Neural crest cell (in vitro differentiated cells): ENCODE data around the gene DHFR2. TPM values are rescaled to one million over a fixed set of nuclear protein-coding genes. Genes with fewer than 3 reads are reported as not detected.
"Not testable (repeated sequence)": the region's sequence is repeated elsewhere in the genome, so short reads cannot be mapped to it uniquely, and the experiment has no call there.

Experiments
- DNase-seq: peaks from one replicate; pipeline ENCODE4 v3.0.0; 2021; ENCODE audit warnings: low read depth, mixed read lengths, low spot score
- H3K27ac Mint-ChIP-seq: one replicate; pipeline ENCODE4 v1.8.0; 2021; ENCODE audit warnings: mild to moderate bottlenecking, mixed read lengths; ENCODE audit not compliant: unreplicated experiment
- H3K27me3 Mint-ChIP-seq: 2 replicates; pipeline ENCODE4 v1.8.0; 2021; ENCODE audit warnings: low read depth, mild to moderate bottlenecking, mixed read lengths
- H3K36me3 Mint-ChIP-seq: 2 replicates; pipeline ENCODE4 v1.8.0; 2021; ENCODE audit warnings: low read depth, mild to moderate bottlenecking, mixed read lengths
- H3K4me1 Mint-ChIP-seq: 2 replicates; pipeline ENCODE4 v1.8.0; 2021; ENCODE audit warnings: mixed read lengths
- H3K4me3 Mint-ChIP-seq: one replicate; pipeline ENCODE4 v1.8.0; 2021; ENCODE audit warnings: mild to moderate bottlenecking, mixed read lengths
- H3K9me3 Mint-ChIP-seq: 2 replicates; pipeline ENCODE4 v1.8.0; 2021; ENCODE audit warnings: mixed read lengths
- CTCF ChIP-seq: fragments of 200-600 bp; sonication (generic); conservative IDR thresholded peaks from 2 replicates; pipeline ENCODE4 v1.5.0; 2021; ENCODE audit warnings: antibody characterized with exemption, mild to moderate bottlenecking
- total RNA-seq: library from RNA; stranded (reverse); gene quantifications from 2 replicates; pipeline ENCODE4 v1.2.1, GENCODE V29; 2021

Gene DHFR2
- total RNA-seq, 1 donor from 2014 or later, result 5.2 TPM

- DNase-seq, result no peak
- peaks cover 20% of the 10 kb centered on the region for H3K36me3 Mint-ChIP-seq
- no peak overlapping the region for H3K4me3 Mint-ChIP-seq
- no peak for TF ChIP-seq CTCF
- no peaks in the 10 kb centered on the region for H3K27me3 Mint-ChIP-seq
- no peak overlapping the region for H3K27ac Mint-ChIP-seq
- H3K4me1 Mint-ChIP-seq, result peaks cover 6% of the 10 kb centered on the region
- H3K9me3 Mint-ChIP-seq, result no peaks in the 10 kb centered on the region
Measured at GRCh38 chr3:94082391-94082937, 19.7 kb upstream of the DHFR2 start.

GRCh38 chr3:94081884-94082283 lies 19.2 kb upstream of the DHFR2 start:
- no peak overlapping the region for H3K4me3 Mint-ChIP-seq
- H3K27me3 Mint-ChIP-seq, result no peaks in the 10 kb centered on the region
- peaks cover 22% of the 10 kb centered on the region for H3K36me3 Mint-ChIP-seq
- no peaks in the 10 kb centered on the region for H3K9me3 Mint-ChIP-seq
- H3K27ac Mint-ChIP-seq, result no peak overlapping the region
- TF ChIP-seq CTCF, result no peak
- H3K4me1 Mint-ChIP-seq, result peaks cover 6% of the 10 kb centered on the region
- no peak for DNase-seq

GRCh38 chr3:94080552-94080951 lies 17.8 kb upstream of the DHFR2 start:
- peaks cover 24% of the 10 kb centered on the region for H3K36me3 Mint-ChIP-seq
- not testable (repeated sequence) for H3K4me3 Mint-ChIP-seq, H3K27ac Mint-ChIP-seq, H3K27me3 Mint-ChIP-seq, H3K4me1 Mint-ChIP-seq, DNase-seq, H3K9me3 Mint-ChIP-seq

GRCh38 chr3:94076055-94076454 lies 13.3 kb upstream of the DHFR2 start:
- DNase-seq, result no peak
- Mint-ChIP-seq H3K4me1 (peaks cover 12% of the 10 kb centered on the region), H3K9me3 (no peaks in the 10 kb centered on the region), H3K36me3 (peaks cover 41% of the 10 kb centered on the region), H3K27me3 (no peaks in the 10 kb centered on the region), H3K4me3 (no peak overlapping the region), H3K27ac (no peak overlapping the region)
- TF ChIP-seq CTCF, result no peak

GRCh38 chr3:94071713-94072284 lies 9.1 kb upstream of the DHFR2 start:
- Mint-ChIP-seq H3K27me3 (no peaks in the 10 kb centered on the region), H3K4me1 (peaks cover 6% of the 10 kb centered on the region), H3K9me3 (no peaks in the 10 kb centered on the region), H3K27ac (no peak overlapping the region), H3K4me3 (no peak overlapping the region), H3K36me3 (peaks cover 40% of the 10 kb centered on the region)
- no peak for TF ChIP-seq CTCF
- DNase-seq, result no peak

- Mint-ChIP-seq H3K27ac (no peak overlapping the region), H3K9me3 (no peaks in the 10 kb centered on the region), H3K27me3 (no peaks in the 10 kb centered on the region), H3K4me3 (no peak overlapping the region), H3K36me3 (peaks cover 34% of the 10 kb centered on the region), H3K4me1 (peaks cover 7% of the 10 kb centered on the region)
- no peak for DNase-seq
- no peak for TF ChIP-seq CTCF
Measured at GRCh38 chr3:94070341-94070911, 7.7 kb upstream of the DHFR2 start.
